Epithelial cell of proximal tubule (primary cell): ENCODE results near the gene GOLGA8N. TPM values are rescaled to one million over a fixed set of nuclear protein-coding genes. Genes with fewer than 3 reads are reported as not detected.
"Not testable (repeated sequence)": the region's sequence is repeated elsewhere in the genome, so short reads cannot be mapped to it uniquely, and the experiment has no call there.

Source experiments
- DNase-seq: peaks from one replicate; pipeline ENCODE4 v3.0.0-alpha.2; 2011; ENCODE audit warnings: low read depth
- H3K4me3 ChIP-seq: 2 replicates; pipeline ENCODE4 v1.5.1; 2011; ENCODE audit warnings: low read depth, mild to moderate bottlenecking, low read length
- total RNA-seq: library from RNA; depleted of rRNA; stranded (reverse); fragments of >200 nt; gene quantifications from 2 replicates; pipeline ENCODE4 v1.2.3, GENCODE V29; 2015
- TF ChIP-seq, protein P1 (sequence below): conservative IDR thresholded peaks from 2 replicates; pipeline ENCODE4 v1.5.1; 2012; ENCODE audit warnings: low read depth, mild to moderate bottlenecking, low read length

Gene GOLGA8N
- 0.29 and 0.46 TPM in 2 replicates for total RNA-seq

DNA sequence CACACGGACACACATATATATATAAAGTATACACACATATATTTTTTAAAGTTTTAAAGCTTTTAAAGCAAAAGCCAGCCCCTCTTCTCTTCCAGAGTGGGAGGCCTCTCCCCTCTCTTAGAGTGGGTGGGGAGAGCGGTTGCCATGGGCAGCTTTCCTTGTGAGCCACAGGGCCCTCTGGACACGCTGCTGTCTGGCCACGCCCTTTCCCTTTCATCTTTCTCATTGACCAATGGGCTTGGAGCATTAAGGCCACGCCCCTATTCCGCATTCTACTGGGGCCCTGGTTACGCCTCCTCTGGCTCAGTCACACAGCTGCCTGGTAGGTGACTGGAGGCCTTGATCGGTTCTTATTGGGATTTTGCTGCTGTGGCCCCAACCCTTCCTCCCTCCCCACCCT, at the start of gene GOLGA8N:
GOLGA8N (plus strand) TSS at position 306 of the 400 bp plus-strand sequence.
- DNase-seq, H3K4me3 ChIP-seq: not testable (repeated sequence)

DNA sequence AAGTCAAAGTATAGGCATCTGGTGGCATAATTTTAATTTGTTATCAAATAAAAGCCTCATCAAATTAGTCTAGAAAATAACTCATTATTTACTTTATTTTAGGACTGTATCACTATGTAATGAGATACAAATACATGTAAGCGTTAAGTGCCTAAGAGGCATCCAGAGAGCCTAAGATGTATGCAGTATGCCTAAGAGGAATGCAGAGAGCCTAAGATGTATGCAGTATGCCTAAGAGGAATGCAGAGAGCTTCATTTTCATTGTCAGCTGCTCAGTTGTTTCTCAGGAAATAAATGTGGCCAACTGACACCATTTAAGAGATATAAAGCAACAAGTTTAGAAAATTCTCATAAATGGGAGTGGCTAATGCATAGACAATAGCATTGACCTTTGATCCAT, 49.8 kb upstream of the GOLGA8N start:
- not testable (repeated sequence) for H3K4me3 ChIP-seq, DNase-seq

DNA sequence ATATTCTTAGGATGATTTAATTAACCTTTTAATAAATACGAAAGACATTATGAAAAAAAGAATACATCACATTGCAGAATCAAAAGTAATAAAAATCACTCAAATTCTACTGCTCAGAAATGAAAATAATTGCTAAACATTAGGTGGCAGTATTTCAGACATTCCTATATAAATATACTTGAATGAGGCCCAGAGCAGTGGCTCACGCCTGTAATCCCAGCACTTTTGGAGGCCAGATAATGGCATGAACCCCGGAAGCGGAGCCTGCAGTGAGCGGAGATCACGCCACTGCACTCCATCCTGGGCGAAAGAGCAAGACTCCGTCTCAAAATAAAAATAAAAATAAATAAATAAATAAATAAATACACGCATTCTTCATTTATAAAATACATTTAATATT, 48.1 kb upstream of the GOLGA8N start:
- DNase-seq, H3K4me3 ChIP-seq: not testable (repeated sequence)

DNA sequence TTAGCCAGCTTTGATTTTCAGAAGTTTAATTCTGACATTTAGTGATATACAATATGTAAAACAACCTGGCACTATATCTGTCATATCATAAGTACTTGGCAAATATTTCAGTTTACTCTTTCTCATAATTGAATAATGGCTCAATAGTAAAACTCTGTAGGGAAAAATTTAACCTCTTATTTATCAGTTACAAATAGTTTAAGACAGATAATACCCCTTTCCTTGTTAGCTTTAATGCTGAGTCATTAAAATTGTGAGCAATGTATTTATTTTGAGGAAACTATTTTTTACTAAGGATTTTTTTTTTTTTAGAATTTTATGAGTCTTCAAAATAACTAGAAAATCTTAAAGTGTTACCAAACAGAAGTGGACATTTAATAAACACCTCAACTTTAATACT, 38.7 kb upstream of the GOLGA8N start:
- DNase-seq, H3K4me3 ChIP-seq: not testable (repeated sequence)

DNA sequence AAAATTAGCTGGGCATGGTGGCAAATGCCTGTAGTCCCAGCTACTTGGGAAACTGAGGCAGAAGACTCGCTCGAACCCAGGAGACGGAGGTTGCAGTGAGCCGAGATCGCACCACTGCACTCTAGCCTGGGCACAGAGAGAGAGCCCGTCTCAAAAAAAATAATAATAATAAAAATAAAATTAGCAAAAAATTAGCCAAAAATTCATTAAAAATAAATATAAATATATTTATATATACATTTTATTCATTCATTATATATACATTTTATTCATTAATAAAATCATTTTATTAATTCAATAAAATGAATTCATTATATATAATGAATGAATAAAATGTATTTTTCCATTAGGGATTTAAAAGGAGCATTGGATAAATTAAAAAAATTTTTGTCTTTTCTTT, 31.1 kb upstream of the GOLGA8N start:
- not testable (repeated sequence) for DNase-seq, H3K4me3 ChIP-seq

DNA sequence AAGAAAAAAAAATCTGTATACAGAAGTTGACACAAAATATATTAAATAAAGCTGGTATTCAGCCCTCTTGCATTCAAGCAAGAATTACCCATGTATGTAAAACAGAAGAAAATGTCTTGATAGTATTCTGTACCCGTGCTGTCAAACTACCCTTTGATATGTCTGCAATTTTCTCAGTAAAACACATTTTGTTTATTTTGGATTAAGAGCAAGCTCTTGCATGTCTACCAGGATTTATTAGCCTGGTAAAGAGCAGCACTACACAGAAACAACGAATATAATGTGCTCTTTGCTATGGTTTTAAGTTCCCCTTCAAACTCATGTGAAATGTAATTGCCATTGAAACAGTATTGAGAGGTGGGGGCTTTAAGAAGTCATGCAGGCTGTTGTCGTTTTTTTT, 24.3 kb upstream of the GOLGA8N start:
- not testable (repeated sequence) for H3K4me3 ChIP-seq

DNA sequence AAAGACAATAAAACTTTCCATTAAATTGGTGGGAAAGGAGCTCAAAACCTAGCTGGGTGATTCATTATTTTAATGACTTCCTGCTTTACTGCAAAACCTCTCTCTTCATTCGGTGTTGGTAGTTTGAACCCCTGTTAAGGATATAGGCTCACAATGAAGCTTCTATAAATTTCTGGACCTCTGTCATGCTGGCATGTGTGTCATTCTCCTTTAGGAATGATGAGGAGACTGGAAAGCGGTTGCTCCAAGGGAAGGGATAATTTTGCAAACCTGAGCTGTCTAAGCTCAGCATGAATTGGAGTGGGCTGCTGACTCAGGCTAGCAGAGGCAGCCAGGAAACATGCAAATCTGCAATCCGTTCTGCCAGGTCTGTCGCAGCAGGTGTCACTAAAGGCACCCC, 14.8 kb upstream of the GOLGA8N start:
- not testable (repeated sequence) for H3K4me3 ChIP-seq, DNase-seq

More for the DNA sequence above, 24.3 kb upstream of the GOLGA8N start:
- not testable (repeated sequence) for DNase-seq

DNA sequence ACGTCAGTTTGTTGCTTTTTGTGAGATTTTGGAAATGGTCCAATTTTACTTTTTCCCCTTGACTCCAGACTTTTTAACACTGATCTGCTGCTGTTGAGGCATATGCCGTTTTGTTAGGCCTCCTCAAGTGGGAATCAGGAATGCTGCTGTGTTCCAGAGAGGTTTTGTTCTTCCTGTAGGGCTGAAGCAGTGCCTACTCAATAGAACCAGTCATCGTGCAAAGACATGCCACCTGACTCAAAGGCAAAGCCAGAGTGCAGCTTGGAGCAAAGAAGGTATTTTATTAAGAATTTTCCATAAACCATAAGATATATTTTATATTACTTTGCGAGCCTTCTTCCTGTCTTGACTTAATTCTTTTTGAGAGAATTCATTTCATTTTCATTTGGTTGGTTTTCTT, 7.4 kb upstream of the GOLGA8N start:
- DNase-seq, H3K4me3 ChIP-seq: not testable (repeated sequence)

DNA sequence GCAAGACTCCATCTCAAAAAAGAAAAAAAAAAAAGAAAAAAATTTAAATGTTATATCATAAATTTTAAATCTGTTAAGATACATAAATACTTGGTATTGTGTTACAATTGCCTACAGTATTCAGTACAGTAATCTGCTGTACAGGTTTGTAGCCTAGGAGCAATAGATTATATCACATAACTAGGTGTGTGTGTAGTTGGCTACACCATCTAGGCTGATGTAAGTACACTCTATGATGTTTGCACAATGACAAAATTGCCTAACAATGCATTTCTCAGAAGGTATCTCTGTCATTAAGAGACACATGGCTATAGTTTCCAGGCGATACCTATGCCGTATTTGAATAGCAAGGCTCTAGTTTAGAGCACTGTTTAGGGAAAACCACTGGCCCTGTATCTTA, 16.3 kb downstream of the GOLGA8N start:
- DNase-seq, H3K4me3 ChIP-seq: not testable (repeated sequence)

DNA sequence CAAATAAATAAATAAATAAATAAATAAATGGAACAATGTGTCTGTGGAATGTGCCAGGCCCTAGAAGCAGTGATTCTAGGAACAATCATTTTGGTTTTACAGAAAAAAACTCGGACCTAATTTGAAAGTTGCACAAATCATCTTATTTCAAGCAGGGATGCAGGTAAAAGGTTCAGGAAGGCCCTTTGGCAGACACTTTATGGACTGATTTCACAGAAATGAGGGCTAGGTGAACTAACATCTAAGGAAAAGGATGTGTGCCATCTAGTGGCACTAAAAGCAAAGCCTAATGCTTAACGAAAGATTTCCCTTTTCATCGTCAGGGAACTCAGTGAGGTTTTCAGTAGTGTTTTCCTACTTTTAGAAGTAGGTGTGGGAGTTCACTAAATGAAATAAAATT, 17.5 kb downstream of the GOLGA8N start:
- peak; percentile 27 for DNase-seq
- TF ChIP-seq, protein P1, sequence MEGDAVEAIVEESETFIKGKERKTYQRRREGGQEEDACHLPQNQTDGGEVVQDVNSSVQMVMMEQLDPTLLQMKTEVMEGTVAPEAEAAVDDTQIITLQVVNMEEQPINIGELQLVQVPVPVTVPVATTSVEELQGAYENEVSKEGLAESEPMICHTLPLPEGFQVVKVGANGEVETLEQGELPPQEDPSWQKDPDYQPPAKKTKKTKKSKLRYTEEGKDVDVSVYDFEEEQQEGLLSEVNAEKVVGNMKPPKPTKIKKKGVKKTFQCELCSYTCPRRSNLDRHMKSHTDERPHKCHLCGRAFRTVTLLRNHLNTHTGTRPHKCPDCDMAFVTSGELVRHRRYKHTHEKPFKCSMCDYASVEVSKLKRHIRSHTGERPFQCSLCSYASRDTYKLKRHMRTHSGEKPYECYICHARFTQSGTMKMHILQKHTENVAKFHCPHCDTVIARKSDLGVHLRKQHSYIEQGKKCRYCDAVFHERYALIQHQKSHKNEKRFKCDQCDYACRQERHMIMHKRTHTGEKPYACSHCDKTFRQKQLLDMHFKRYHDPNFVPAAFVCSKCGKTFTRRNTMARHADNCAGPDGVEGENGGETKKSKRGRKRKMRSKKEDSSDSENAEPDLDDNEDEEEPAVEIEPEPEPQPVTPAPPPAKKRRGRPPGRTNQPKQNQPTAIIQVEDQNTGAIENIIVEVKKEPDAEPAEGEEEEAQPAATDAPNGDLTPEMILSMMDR: peak; percentile 37
- not testable (repeated sequence) for H3K4me3 ChIP-seq

DNA sequence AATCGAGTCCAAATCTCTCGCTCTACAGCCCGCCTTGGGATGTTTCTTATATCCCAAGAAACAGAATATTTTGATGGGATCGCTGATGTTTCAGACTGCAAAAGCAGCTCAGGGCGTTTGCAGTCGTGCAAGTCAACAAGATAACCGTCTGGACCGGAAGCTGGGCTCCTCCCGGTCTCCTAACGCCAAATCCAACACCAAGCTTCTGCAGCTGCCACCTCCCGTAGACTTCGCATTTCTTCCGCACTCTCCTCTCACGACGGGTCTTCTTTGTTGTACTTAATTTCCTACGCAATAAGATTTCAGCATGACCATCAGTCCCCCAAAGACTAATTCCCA, 21.4 kb downstream of the GOLGA8N start:
- DNase-seq: not testable (repeated sequence)
- H3K4me3 ChIP-seq: peak overlapping the region; percentile 72

DNA sequence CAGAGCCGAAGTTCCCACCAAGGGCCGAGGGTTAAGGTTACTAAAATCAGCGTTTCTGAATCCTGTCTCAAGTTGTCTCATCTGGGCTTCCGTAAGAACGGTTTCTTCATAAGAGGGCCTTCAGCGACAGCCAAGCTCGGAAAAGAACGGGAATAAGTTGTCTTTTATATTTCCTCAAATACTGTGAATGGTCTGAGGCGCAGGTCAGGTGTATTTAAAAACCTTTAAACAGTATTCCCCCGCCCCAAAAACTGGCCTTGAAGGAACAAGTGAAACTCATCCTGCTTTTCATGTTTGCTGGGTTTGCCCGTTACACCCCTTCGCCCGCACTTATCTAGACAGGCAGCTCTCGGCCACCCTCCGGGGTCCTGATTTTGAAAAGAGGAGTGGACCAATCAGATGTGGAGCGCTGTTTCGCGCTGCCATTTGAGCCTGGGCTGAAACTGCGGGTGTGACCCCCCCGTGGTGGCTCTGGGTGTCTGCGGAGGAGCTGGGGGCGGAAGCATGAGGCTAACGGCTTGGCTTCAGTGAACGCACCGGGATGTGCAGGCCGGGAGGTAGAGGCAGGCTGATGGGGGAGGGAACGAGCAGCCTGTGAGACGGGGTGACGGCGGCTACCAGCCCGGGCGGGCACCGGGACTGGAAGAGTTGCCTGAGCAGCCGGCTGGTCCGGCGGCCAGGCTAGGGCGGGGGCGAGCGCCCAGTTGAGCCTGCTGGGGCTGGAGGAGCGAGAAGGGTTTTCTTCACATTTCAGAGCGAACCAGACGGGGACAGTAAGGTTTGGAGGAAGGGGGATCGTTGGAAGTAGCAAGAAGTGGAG, 22.0 kb downstream of the GOLGA8N start, which contains the start of gene ARHGAP11A:
ARHGAP11A (plus strand) TSS at position 454 of the 820 bp plus-strand sequence. CDS start 708 bp downstream, outside the sequence.
- DNase-seq: peak; percentile 82
- H3K4me3 ChIP-seq: peak within 1 kb of the TSS; percentile 72

DNA sequence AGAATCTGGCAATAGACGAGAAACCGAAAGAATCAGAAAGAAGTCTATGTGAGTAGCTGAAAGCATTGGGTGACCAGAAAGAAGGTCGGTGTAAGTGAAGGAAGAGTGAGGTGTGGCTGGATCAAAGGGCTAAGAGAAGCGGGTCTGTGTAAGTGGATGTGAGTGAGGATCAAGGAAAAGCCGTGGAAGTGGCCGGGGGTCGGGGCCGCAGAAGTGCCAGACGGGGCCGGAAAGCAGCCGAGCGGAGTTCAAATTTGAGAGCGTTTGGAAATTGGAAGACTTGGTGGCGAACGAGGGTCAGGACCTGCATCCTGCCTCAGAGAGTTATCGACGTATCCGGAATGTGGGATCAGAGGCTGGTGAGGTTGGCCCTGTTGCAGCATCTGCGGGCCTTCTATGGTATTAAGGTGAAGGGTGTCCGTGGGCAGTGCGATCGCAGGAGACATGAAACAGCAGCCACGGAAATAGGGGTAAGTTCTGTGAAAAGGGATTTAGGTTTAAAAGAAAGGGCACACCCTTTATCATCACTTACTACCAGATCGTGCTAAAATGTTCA, 22.7 kb downstream of the GOLGA8N start:
- peak overlapping the region; percentile 72 for H3K4me3 ChIP-seq
- not testable (repeated sequence) for DNase-seq

DNA sequence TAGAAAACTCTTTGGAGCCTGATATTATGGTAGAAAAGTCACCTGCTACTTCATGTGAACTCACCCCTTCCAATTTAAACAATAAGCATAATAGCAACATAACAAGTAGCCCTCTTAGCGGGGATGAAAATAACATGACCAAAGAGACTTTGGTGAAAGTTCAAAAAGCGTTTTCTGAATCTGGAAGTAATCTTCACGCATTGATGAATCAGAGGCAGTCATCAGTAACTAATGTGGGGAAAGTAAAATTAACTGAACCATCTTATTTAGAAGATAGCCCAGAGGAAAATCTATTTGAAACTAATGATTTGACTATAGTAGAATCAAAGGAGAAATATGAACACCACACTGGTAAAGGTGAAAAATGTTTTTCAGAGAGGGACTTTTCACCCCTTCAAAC, 43.2 kb downstream of the GOLGA8N start:
- TF ChIP-seq, protein P1: no peak

More for the DNA sequence above, 43.2 kb downstream of the GOLGA8N start:
- H3K4me3 ChIP-seq: no peak overlapping the region
- no peak for DNase-seq
